ENCODE measurements around the gene SYT9.
A peak's percentile ranks its signal among the peaks of the same experiment; 100 is the strongest.
"Not testable (repeated sequence)": the region's sequence is repeated elsewhere in the genome, so short reads cannot be mapped to it uniquely, and the experiment has no call there.

The SYT9 gene

DNA sequence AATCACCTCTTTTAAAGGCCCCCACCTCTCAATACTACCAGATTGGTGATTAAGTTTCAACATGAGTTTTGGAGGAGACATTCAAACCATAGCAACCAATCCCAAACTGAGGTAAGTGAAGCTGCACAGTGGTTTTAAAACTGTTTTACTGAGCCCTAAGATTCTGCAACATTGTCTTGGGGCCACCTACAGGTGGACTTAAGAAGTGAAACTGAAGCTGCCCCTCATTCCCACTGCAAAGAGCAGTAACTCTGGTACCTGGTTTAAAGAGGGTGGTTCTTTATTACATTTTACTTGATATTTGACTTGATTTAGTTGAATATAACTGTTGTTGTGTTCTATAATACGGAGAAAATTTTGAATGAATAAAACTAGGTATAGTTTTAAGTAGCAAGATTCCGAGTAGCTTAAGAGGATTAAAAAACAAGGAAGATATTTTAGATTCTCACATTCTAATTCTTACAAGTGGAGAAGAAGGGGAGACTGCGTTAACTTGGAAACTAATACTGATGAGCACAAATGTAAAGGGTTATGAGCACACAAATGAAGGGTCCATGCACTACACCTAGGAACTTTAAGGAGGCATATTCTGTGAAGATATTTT is 26.7 kb downstream of the SYT9 start:
- DNase-seq: peak; percentile 23

GRCh38 chr11:7279676-7280075 is 28.0 kb downstream of the SYT9 start:
- no peak for DNase-seq

GRCh38 chr11:7281079-7281478 is 29.4 kb downstream of the SYT9 start:
- DNase-seq: no peak

DNA sequence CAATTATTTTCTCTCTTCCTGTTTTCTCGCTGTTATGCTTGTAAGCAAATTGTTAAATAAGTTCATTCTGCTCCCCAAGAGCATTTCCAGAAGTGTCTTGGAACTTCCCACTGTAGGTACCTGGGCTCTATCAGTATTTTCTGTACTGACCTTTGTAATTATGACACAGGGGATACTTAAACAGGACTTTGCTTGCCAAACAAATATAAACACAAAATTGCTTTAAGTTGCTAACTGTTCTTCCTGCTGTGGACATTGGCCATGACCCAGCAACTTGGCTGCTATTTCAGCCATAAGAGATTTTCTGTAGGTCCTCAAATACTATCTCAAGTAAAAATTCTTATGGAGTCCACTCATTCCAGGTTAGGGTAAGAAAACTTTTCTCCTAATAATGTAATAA is 30.1 kb downstream of the SYT9 start:
- no peak for DNase-seq

- DNase-seq: no peak
Observed at GRCh38 chr11:7286178-7286577, 34.5 kb downstream of the SYT9 start.

GRCh38 chr11:7291100-7291829 is 39.6 kb downstream of the SYT9 start:
- DNase-seq: no peak

GRCh38 chr11:7292922-7293321 is 41.2 kb downstream of the SYT9 start:
- DNase-seq: no peak

DNA sequence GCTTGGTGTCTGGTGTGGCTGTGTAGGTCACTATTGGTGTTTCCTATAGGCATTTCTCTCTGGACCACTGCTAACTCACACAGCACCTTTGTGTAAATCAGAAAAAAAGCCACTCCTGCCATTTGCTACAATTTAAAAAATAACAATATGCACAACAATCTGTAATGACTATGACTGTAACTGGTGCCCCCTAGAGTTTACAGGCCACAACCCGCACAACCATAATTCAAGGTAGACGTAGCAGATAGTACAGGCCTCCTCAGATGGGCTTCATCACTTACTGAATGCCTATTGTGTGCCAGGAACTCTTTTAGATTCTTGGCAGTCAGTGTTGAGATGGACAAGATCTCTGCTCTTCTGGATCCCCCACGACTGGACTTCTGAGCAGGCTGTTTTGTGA is 47.7 kb downstream of the SYT9 start:
- DNase-seq: no peak

DNA sequence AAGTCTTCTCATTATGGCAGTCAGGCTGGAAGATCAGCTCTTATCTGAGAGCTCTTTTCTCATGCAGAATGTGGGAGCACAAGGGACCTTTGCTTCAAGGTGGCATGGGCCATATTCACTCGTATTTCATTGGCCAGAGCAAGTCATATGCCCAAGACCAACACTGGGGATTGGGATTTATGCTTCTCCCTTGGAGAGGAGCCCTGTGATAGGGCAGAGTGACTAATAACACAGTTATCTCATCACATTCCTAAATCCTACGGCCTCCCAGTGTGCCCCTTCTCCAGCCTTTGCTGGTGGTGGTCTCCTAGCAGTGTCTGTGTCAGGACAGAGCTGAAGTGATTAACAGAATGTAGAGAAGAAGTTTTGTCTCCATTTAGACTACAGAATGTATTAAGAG is 48.6 kb downstream of the SYT9 start:
- no peak for DNase-seq

GRCh38 chr11:7303146-7303545 is 51.4 kb downstream of the SYT9 start:
- DNase-seq: no peak

DNA sequence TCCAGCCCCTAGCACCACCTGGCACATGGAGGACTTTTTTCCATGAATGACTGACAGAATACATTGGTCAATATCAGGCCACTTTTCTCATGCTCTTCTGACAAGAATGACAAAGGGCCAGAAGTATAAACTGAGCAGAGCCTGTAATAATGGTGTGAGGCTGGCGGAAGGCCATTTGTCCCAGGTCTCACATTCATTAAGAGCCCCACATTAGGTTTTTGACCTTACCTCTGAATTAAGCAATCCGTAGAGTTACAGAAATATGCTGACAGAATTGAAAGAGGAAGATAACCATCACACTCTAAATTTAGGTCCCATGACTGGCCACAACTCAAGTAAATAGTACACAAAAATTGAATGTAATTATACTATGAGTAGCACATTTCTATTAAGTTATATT is 55.2 kb downstream of the SYT9 start:
- DNase-seq: no peak

- no peak for DNase-seq
Observed at GRCh38 chr11:7307836-7308235, 56.1 kb downstream of the SYT9 start.

GRCh38 chr11:7311903-7312302 is 60.2 kb downstream of the SYT9 start:
- DNase-seq: no peak

DNA sequence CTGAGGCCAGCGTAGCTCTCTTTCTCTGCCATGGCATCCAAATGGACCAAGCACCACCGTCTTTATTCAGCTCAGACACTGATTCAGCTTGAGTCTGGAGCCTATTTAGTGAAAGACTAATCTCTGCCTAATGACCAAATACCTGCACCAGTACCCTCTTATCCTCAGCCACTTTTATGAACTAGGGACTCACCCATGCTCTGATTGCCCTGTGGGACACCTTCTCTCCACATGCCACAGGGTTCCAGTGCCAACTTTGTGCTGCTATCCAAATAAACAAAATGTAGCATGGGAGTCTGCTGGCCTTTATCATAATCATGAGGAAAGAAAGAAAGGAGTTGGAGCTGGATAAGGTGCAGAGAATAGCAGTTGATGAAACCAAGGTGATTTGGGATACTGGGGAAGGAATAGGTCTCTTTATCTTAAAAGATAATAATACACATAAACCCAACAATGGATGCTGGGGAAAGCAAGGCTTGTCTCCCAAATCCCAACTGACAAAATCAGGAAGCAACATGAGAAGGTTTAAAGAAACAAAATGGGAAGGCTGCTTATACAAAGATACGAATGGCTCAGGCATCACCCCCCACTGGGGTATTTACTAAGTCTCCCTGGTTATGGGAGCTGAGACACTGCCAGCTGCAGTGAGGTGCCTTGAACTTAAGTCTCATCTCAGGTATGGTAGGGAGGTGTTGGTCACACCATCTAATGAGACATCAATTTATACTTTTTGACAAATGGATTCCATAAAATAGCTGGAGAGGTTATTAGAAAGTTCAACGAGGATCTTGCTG is 63.3 kb downstream of the SYT9 start:
- DNase-seq: no peak

GRCh38 chr11:7319501-7319900 is 67.8 kb downstream of the SYT9 start:
- DNase-seq: no peak

DNA sequence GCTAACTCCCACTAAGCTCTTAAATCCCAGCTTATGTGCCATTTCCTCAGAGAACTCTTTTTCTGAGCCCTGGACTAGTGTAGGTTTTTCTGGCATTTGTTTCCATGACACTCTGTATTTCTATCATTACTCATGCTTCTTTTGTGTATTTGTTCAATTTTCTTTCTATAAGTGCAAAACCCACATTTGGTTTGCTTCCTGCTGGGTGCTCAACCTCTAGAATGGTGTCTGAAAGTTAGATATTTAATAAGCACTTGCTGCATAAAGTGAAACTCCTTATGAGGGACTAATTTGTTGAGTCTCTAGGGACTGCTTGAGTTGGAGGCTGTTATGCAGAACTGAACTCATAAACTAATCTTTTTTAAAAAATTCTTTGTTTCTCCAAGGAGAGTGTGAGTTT is 68.6 kb downstream of the SYT9 start:
- DNase-seq: no peak

DNA sequence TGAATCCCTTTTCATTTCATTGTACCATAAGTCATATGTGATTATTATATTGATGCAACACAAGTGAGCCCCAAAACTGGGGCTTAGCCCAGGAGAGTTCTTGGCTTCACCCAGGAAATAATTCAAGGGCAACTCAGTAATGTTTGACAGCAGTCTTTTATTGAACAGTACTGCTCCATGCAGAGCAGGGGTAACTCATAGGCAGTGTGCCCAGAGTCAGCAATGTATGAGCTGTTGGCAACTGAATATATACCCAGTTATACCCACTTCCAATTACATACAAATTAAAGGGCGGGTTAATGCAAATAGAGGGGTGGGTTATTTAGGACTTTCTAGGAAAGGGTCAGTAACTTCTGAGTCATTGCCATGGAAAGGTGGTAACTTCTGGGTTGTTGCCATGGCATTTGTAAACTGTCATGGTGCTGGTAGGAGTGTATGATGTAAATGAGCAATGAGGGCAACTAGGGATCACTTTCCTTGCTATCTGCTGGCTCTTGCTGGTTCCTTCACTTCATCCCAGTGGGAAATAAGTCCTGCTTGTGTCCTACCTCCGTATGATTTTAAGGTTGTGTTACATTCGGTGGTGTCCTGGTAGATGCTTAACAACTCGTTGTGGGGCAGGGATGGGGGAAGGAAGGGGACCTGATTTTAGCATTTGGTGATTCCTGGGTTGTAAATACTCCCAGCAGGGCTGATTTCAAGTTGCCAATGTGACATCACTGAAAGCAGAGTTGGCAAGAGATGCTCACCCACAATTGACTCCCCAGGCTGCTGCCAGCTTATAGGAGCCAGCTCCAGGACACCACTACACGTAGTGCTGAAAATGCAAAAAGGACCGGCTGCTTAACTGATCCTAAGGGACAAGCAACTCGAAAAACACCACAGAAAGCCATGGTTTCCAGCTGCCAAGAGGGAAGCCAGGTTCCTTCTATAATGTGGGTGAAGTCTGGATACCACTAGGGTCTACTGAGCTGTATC is 70.1 kb downstream of the SYT9 start:
- DNase-seq: no peak

GRCh38 chr11:7332451-7332850 is 80.7 kb downstream of the SYT9 start:
- DNase-seq: no peak

GRCh38 chr11:7332962-7333361 is 81.3 kb downstream of the SYT9 start:
- DNase-seq: no peak

GRCh38 chr11:7335442-7335841 is 83.7 kb downstream of the SYT9 start:
- not testable (repeated sequence) for DNase-seq

DNA sequence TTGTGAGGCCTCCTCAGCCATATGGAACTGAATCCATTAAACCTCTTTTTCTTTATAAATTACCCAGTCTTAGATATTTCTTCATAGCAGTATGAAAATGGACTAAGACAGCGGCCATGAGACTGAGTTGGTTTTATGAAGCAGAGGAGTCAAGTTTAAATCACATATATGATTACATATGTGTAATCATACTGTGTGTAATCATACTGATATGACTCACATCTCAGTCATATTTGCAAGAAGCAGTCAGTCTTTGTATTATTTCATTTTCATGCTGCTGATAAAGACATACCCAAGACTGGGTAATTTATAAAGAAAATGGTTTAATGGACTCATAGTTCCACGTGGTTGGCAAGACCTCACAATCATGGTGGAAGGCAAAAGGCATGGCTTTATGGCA is 89.8 kb downstream of the SYT9 start:
- no peak for DNase-seq

DNA sequence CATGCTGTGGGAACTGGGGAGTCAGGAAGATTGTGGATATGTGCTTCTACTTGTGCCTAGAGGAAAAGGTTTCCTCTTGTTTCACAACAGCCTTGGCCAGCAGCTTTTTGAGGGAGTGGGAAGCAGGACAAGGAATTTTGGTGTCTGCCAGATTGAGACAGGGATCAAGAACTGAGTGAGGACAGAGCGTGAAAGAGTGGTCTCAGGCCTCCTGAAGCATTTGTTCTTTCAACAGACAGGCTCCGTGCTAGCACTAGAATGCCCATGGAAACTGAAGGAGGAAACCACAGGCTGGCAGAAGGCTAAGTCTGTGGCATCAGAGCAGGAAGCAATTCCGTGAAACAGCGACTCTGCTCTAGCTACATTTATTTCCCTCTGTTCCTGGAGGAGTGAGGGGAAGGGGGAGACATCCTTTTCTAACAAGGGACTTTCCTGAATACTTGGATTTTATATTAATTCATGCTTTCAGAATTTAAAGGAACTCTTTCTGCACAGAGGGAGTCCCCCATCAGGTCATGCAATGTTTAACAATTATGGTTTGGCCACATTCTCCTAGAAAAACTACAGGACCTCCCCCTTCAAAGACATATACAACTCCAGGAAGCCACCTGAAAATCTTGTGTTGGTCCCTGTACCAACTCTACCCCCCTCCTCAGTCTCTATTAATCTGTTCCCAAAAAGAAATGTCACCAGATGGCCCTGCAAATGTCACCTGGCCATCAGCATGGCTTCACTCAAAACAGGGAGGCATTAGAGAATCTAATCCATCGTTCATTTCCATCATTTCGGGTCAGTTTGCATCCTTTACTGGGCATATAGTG is 96.1 kb downstream of the SYT9 start:
- no peak for DNase-seq
